OCI-LY1 (cell line): ENCODE results near the gene CALU.

Experiments used
- CTCF ChIP-seq: fragments of 200-600 bp; sonication (generic), shearing (Covaris generic); IDR thresholded peaks from 2 replicates; pipeline ENCODE4 v1.5.1; 2017; ENCODE audit warnings: mild to moderate bottlenecking, antibody characterized with exemption, low read length, moderate library complexity, mixed read lengths
- EZH2 ChIP-seq: fragments of 200-600 bp; sonication (generic), shearing (Covaris generic); IDR thresholded peaks from 2 replicates; pipeline ENCODE4 v1.8.0; 2017; ENCODE audit warnings: borderline replicate concordance, mixed run types, mild to moderate bottlenecking, antibody characterized with exemption, low read length, moderate library complexity, mixed read lengths

- TF ChIP-seq CTCF (no peak), EZH2 (no peak)
Observed at GRCh38 chr7:128724743-128725142, 14.4 kb upstream of the CALU start.
